Measurements from ENCODE around the gene MAP2K4. TPM values are rescaled to one million over a fixed set of nuclear protein-coding genes. Genes with fewer than 3 reads are reported as not detected.

MAP2K4 gene
- total and polyA plus RNA-seq, 2 of the 13 experiments (the other 11 are each of a cell fraction or from before 2014, with no cell fraction given): 21.5 to 35.6 TPM

GRCh38 chr17:12187658-12188057 is 167.0 kb downstream of the MAP2K4 start:
- H3K4me3 ChIP-seq (replicated peaks in 1 of 3; ENCODE audit: insufficient read depth in 1 of 3, low read depth in 2 of 3, low read length in 3 of 3): no peak overlapping the region
- 60% methylated on average over 1 of the region's 1 CpG for WGBS (ENCODE audit: low lambda C conversion rate)
- H3K79me2 ChIP-seq (ENCODE audit: insufficient read depth, low read length): no peaks in the 10 kb centered on the region
- H3K4me2 ChIP-seq (ENCODE audit: low read depth, low read length): no peak overlapping the region
- H2AFZ ChIP-seq (ENCODE audit: low read length): no peak overlapping the region
- no peak overlapping the region for H3K27ac ChIP-seq (ENCODE audit: extremely low read length, insufficient read depth, low read length)
- FAIRE-seq (no peak), DNase-seq (ENCODE audit: low spot score) (no peak), ATAC-seq (no peak)
- no peaks in the 10 kb centered on the region for H3K36me3 ChIP-seq (replicated peaks in 1 of 2; ENCODE audit: control insufficient read depth in 1 of 2, insufficient read depth in 2 of 2, low read length in 2 of 2)
- in situ Hi-C loops (cut with HindIII; ENCODE audit: extremely low pct_ligation_motif_present, low pct_unique_long_range_greater_than_20kb): no loop called here
- no peaks in the 10 kb centered on the region for H3K4me1 ChIP-seq (ENCODE audit: insufficient read depth, low read length)
- no peaks in the 10 kb centered on the region for H4K20me1 ChIP-seq (ENCODE audit: insufficient read depth, low read length)
- TF ChIP-seq NFYC (CRISPR knock-in tag; IDR thresholded peaks at IDR 0.05): no peak
- no peak for TF ChIP-seq SRY (CRISPR knock-in tag; IDR thresholded peaks at IDR 0.05)
- no peak for TF ChIP-seq DZIP1 (CRISPR knock-in tag; IDR thresholded peaks at IDR 0.05)
- TF ChIP-seq ZNF235 (CRISPR knock-in tag; IDR thresholded peaks at IDR 0.05; ENCODE audit: borderline replicate concordance): no peak
- no peak for TF ChIP-seq ZSCAN20 (CRISPR knock-in tag; IDR thresholded peaks at IDR 0.05; ENCODE audit: borderline replicate concordance)
- TF ChIP-seq ZNF704 (CRISPR knock-in tag; IDR thresholded peaks at IDR 0.05; ENCODE audit: borderline replicate concordance): no peak
- TF ChIP-seq ZNF629 (CRISPR knock-in tag; conservative IDR thresholded peaks at IDR 0.05): no peak
- TF ChIP-seq MATR3 (CRISPR knock-in tag; IDR thresholded peaks at IDR 0.05): no peak
- TF ChIP-seq ZNF143 (CRISPR knock-in tag; IDR thresholded peaks at IDR 0.05): no peak
- TF ChIP-seq ATF2 (CRISPR knock-in tag; IDR thresholded peaks at IDR 0.05): no peak
- no peak for TF ChIP-seq NPAS2 (CRISPR knock-in tag; IDR thresholded peaks at IDR 0.05; ENCODE audit: borderline replicate concordance)
- no peak for TF ChIP-seq MYNN (CRISPR knock-in tag; IDR thresholded peaks at IDR 0.05; ENCODE audit: low read depth)
- no peak for TF ChIP-seq NAIF1 (CRISPR knock-in tag; IDR thresholded peaks at IDR 0.05; ENCODE audit: borderline replicate concordance)
- ChIA-PET POLR2A (no interaction called here), CTCF (ENCODE audit: low intra/inter-chr PET ratio, low total read pairs) (no interaction called here)
- H3K9me3 ChIP-seq (ENCODE audit: low read length): peaks cover 5% of the 10 kb centered on the region; the same call in 1 of the 2 replicates
- intact Hi-C loops (cut with micrococcal nuclease; ENCODE audit: unreplicated experiment): no loop called here
- H3K9ac ChIP-seq (ENCODE audit: insufficient read depth, low read depth, low read length): no peak overlapping the region
- H3K27me3 ChIP-seq (ENCODE audit: control insufficient read depth in 1 of 2, insufficient read depth in 2 of 2, low read length in 2 of 2): no peaks in the 10 kb centered on the region
- no TSS peak for BruUV-seq (replicated peaks)
